Right lobe of liver (tissue), 4 donors: ENCODE results near the gene KRT13.

Source experiments
- POLR2A ChIP-seq: fragments of 450-650 bp; IDR thresholded peaks from one replicate; pipeline ENCODE4 v1.6.1; 2017; ENCODE audit warnings: antibody characterized with exemption, mild to moderate bottlenecking
- TF ChIP-seq, protein P1 (sequence below), 4 donors: fragments of 200-600 bp in 3 of 4; fragments of 450-650 bp in 1 of 4; IDR thresholded peaks; one replicate each; pipeline versions ENCODE4 v1.5.1 to v1.8.0; 2016 to 2022; ENCODE audit warnings: antibody characterized with exemption in 4 of 4, mild to moderate bottlenecking in 2 of 4
- donor health status: DM: no; HTN: no; CAD: no.
- donor health status: DM: no; HTN: no; CAD: no.
- donor health status: DM: no; HTN: yes; CAD: no.

DNA sequence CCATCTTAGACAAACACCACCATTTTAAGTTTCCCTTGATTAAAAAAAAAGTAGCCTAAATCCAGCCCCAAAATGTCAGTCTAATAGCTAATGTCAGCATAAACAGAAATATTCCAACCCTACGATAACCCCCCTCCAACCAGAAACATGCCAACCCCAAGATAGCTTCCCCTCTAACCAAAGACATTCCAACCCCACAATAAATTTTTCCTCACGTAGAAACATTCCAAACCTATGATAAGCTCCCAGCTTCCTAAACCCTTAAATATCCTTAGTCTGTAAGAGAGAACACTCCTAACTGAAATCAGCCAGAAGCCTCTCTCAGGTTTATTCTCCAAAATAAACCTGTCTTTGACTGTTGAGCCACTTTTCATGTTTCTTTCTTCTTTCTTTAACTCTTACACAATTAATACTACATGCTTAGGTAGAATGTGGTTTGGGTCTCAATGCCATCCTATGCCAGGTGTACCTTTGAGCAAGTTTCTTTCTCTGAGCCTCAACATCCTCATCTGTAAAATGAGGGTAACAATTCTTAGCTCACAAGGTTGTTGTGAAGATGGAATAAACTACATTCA lies 54.2 kb downstream of the KRT13 start:
- TF ChIP-seq, protein P1, sequence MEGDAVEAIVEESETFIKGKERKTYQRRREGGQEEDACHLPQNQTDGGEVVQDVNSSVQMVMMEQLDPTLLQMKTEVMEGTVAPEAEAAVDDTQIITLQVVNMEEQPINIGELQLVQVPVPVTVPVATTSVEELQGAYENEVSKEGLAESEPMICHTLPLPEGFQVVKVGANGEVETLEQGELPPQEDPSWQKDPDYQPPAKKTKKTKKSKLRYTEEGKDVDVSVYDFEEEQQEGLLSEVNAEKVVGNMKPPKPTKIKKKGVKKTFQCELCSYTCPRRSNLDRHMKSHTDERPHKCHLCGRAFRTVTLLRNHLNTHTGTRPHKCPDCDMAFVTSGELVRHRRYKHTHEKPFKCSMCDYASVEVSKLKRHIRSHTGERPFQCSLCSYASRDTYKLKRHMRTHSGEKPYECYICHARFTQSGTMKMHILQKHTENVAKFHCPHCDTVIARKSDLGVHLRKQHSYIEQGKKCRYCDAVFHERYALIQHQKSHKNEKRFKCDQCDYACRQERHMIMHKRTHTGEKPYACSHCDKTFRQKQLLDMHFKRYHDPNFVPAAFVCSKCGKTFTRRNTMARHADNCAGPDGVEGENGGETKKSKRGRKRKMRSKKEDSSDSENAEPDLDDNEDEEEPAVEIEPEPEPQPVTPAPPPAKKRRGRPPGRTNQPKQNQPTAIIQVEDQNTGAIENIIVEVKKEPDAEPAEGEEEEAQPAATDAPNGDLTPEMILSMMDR (IDR thresholded peaks at IDR 0.05): no peak
- no peak for TF ChIP-seq POLR2A
